Activated CD4-positive, alpha-beta T cell treated with anti-CD3 and anti-CD28 coated beads for 1 hour (primary cell): ENCODE measurements around the gene PDK1.

Experiments used
- DNase-seq: peaks from one replicate; pipeline ENCODE4 v3.0.0-alpha.2; 2020

The PDK1 gene

DNA sequence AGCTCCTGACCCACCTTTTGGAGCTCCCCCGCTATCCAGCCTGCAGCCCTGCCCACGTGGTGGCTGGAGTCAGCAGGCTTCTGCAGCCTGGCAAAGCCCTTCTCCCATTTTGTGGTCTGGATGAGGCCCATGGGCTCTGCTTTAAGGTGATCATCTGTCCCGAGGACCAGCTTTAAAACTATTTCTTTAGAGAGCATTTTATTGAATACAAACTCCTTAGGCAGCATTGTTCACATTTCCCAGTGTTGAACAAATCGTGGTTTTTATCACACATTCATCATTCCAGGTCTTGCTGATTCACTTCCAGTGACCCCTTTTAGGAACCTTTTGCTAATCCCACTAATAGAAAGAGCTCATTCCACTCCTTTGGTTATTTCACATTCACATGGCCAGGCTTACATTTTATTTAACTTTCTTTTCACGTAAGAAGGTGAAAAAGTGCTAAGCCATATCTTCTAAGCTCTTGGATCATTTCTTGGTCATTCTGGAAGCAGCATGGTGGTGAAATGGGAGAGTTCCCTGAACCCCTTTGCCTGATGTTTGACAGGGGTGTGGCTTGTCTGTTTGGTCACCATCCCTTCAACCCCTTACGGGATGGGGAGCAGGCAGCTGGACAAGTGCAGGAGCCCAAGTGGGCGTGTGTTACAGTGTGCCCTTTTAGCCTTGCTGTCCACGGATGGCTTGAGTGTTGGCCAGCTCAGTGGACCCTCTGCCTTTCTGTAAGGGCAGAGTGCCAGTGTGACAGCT is 99.4 kb downstream of the PDK1 start:
- DNase-seq: no peak

DNA sequence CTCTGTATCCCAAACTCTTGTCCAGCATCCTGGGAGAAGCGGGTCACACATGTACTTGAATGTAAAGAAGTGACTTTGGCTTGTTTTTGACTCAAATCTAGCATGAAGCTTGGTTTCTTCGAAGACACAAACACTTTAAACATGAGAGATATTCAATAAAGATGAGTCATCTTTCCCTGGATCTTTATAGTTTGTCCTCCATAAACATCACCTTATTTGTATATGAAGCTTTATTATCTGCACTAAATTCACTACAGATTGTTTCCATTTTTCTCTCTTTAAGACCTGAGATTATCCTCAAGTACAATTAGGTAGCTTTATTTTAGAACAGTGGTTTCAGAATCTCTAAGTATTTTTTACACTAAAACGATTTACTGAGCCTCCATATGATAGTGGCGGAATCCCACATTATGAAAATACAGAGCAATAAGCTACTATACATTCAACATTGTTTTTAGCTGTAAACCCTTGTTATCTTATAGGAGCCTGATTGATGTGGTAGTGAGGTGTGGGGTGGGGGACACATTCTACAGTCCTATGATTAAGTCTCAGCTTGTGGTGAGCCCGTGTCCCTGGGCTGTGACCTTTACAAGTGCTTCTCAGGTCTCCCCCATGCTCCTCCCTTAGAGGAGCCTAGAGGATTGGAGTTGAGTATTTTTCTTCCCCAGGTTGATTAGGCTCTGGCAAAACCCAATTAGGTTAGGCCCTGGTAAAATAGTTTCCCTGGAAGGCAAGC is 100.1 kb downstream of the PDK1 start:
- DNase-seq: no peak
